ENCODE results near the gene SCAND1.

DNA sequence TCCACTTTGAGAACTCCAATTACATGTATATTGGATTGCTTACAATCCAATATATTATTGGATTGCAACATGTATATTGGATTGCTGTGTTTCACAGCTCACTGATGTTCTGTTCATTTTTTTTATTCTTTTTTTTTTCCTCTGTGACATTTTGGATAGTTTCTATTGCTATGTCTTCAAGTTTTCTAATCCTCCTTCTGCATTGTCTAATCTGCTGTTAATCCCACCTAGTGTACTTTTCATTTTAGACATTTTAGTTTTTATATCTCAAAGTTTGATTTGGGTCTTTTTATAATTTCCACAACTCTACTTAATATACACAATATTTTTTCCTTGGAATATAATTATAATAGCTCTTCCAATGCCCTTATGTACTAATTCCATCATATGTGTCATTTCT is 48.6 kb upstream of the SCAND1 start:
- TF ChIP-seq, protein P1, sequence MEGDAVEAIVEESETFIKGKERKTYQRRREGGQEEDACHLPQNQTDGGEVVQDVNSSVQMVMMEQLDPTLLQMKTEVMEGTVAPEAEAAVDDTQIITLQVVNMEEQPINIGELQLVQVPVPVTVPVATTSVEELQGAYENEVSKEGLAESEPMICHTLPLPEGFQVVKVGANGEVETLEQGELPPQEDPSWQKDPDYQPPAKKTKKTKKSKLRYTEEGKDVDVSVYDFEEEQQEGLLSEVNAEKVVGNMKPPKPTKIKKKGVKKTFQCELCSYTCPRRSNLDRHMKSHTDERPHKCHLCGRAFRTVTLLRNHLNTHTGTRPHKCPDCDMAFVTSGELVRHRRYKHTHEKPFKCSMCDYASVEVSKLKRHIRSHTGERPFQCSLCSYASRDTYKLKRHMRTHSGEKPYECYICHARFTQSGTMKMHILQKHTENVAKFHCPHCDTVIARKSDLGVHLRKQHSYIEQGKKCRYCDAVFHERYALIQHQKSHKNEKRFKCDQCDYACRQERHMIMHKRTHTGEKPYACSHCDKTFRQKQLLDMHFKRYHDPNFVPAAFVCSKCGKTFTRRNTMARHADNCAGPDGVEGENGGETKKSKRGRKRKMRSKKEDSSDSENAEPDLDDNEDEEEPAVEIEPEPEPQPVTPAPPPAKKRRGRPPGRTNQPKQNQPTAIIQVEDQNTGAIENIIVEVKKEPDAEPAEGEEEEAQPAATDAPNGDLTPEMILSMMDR (IDR thresholded peaks at IDR 0.05) = no peak
- no peak for TF ChIP-seq TCF7L2 (IDR thresholded peaks at IDR 0.05; ENCODE audit: low read depth, low read length)
- TF ChIP-seq, protein P2, sequence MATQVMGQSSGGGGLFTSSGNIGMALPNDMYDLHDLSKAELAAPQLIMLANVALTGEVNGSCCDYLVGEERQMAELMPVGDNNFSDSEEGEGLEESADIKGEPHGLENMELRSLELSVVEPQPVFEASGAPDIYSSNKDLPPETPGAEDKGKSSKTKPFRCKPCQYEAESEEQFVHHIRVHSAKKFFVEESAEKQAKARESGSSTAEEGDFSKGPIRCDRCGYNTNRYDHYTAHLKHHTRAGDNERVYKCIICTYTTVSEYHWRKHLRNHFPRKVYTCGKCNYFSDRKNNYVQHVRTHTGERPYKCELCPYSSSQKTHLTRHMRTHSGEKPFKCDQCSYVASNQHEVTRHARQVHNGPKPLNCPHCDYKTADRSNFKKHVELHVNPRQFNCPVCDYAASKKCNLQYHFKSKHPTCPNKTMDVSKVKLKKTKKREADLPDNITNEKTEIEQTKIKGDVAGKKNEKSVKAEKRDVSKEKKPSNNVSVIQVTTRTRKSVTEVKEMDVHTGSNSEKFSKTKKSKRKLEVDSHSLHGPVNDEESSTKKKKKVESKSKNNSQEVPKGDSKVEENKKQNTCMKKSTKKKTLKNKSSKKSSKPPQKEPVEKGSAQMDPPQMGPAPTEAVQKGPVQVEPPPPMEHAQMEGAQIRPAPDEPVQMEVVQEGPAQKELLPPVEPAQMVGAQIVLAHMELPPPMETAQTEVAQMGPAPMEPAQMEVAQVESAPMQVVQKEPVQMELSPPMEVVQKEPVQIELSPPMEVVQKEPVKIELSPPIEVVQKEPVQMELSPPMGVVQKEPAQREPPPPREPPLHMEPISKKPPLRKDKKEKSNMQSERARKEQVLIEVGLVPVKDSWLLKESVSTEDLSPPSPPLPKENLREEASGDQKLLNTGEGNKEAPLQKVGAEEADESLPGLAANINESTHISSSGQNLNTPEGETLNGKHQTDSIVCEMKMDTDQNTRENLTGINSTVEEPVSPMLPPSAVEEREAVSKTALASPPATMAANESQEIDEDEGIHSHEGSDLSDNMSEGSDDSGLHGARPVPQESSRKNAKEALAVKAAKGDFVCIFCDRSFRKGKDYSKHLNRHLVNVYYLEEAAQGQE (IDR thresholded peaks at IDR 0.05; ENCODE audit: insufficient read depth in 1 of 2, low read depth in 2 of 2, low read length in 1 of 2) = no peak
